Neutrophil (primary cell): ENCODE results near the gene CCDC172.

ENCODE experiments used
- H3K27ac ChIP-seq: fragments of 200-600 bp; sonication (generic); 2 replicates; pipeline ENCODE4 v1.5.1; 2016; ENCODE audit warnings: mild to moderate bottlenecking, moderate library complexity
- H3K27me3 ChIP-seq: fragments of 200-600 bp; sonication (generic); 2 replicates; pipeline ENCODE4 v1.6.0; 2016; ENCODE audit warnings: mild to moderate bottlenecking
- H3K36me3 ChIP-seq: fragments of 200-600 bp; sonication (generic); 2 replicates; pipeline ENCODE4 v1.5.1; 2017
- H3K4me1 ChIP-seq, 2 experiments: fragments of 200-600 bp in 1 of 2; sonication (generic) in 1 of 2; 1 replicate in 1 of 2; 2 replicates in 1 of 2; pipeline versions ENCODE4 v1.5.1 to v1.6.1; 2013 to 2016; ENCODE audit warnings: low read depth in 1 of 2, low read length in 1 of 2, mild to moderate bottlenecking in 1 of 2, moderate library complexity in 1 of 2; ENCODE audit not compliant: control insufficient read depth in 1 of 2, insufficient read depth in 1 of 2
- H3K4me3 ChIP-seq, 2 experiments: fragments of 200-600 bp in 1 of 2; sonication (generic) in 1 of 2; 1 replicate in 1 of 2; 2 replicates in 1 of 2; pipeline ENCODE4 v1.5.1; 2013 to 2016; ENCODE audit warnings: low read depth in 1 of 2, low read length in 1 of 2, mild to moderate bottlenecking in 1 of 2, moderate library complexity in 1 of 2
- H3K9me3 ChIP-seq: fragments of 200-600 bp; sonication (generic); 2 replicates; pipeline ENCODE4 v1.5.1; 2016
- TF ChIP-seq, protein P1 (sequence below): fragments of 200-600 bp; sonication (generic); IDR thresholded peaks from 2 replicates; pipeline ENCODE4 v1.5.1; 2016; ENCODE audit warnings: antibody characterized with exemption

The CCDC172 gene

GRCh38 chr10:116311706-116312490, 12.3 kb upstream of the CCDC172 start:
- Histone ChIP-seq H3K36me3 (no peaks in the 10 kb centered on the region), H3K27ac (no peak overlapping the region), H3K4me3 (no peak overlapping the region), H3K27me3 (no peaks in the 10 kb centered on the region), H3K9me3 (no peaks in the 10 kb centered on the region), H3K4me1 (no peaks in the 10 kb centered on the region)
- TF ChIP-seq, protein P1, sequence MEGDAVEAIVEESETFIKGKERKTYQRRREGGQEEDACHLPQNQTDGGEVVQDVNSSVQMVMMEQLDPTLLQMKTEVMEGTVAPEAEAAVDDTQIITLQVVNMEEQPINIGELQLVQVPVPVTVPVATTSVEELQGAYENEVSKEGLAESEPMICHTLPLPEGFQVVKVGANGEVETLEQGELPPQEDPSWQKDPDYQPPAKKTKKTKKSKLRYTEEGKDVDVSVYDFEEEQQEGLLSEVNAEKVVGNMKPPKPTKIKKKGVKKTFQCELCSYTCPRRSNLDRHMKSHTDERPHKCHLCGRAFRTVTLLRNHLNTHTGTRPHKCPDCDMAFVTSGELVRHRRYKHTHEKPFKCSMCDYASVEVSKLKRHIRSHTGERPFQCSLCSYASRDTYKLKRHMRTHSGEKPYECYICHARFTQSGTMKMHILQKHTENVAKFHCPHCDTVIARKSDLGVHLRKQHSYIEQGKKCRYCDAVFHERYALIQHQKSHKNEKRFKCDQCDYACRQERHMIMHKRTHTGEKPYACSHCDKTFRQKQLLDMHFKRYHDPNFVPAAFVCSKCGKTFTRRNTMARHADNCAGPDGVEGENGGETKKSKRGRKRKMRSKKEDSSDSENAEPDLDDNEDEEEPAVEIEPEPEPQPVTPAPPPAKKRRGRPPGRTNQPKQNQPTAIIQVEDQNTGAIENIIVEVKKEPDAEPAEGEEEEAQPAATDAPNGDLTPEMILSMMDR = no peak

- TF ChIP-seq, protein P1 = no peak
- Histone ChIP-seq H3K36me3 (no peaks in the 10 kb centered on the region), H3K27me3 (no peaks in the 10 kb centered on the region), H3K4me1 (no peaks in the 10 kb centered on the region), H3K4me3 (no peak overlapping the region), H3K9me3 (no peaks in the 10 kb centered on the region), H3K27ac (no peak overlapping the region)
These were observed 11.7 kb upstream of the CCDC172 start for GRCh38 chr10:116312548-116312947.

DNA sequence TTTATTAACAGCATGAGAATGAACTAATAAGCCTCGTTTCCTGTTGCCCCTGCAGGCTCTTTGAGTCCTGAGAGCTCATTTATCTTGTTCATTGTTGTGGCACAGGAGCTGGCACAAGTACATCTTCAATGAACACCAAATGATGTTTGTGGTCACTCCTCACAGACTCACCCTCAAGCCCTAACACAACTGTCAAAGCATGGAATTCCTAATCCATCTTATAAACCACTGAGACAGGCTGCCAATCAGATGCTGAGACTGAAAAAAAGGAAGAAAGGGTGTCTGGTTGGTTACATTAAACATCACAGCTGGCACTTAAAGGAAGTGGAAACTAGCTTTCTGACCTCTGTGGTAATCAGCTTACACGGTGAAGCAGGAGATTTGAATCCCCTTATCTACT, 7.7 kb upstream of the CCDC172 start:
- TF ChIP-seq, protein P1 = no peak
- Histone ChIP-seq H3K4me1 (no peaks in the 10 kb centered on the region), H3K27me3 (no peaks in the 10 kb centered on the region), H3K4me3 (no peak overlapping the region), H3K9me3 (no peaks in the 10 kb centered on the region), H3K36me3 (no peaks in the 10 kb centered on the region), H3K27ac (no peak overlapping the region)

DNA sequence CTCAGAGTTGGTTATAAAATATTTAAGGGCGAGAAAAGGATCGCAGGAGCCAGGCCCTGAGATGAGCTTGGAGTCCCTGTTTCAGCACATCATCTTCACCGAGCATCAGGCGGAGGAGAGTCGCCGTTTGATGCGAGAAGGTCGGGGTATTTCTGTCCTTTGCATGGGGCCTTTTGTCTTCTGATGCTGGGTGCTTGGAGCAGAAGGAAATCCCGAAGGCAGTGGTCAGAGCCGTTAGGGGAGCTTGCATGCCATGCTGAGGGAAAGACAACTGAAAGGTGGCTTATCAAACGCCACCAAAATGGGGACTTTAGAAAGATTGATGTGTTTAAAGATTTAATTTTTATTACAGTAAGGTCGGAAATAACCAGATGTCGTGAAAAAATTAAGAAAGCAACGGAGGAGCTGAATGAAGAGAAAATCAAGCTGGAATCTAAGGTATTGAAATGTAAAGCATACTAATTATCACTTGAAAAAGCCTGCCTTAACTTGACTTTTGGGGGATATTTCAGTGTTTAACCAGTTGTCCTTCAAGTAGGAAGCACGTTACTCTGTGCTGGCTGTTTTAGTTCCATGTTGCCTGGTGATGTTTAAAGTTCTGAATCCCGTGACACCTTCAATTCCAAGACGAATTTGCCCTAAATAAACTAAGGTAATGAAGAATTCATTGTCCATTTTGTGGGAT, 845 bp downstream of the CCDC172 start:
- Histone ChIP-seq H3K4me3 (no peak overlapping the region), H3K36me3 (no peaks in the 10 kb centered on the region), H3K27ac (no peak overlapping the region), H3K4me1 (no peaks in the 10 kb centered on the region), H3K27me3 (peaks cover 29% of the 10 kb centered on the region), H3K9me3 (no peaks in the 10 kb centered on the region)
- TF ChIP-seq, protein P1 = no peak

DNA sequence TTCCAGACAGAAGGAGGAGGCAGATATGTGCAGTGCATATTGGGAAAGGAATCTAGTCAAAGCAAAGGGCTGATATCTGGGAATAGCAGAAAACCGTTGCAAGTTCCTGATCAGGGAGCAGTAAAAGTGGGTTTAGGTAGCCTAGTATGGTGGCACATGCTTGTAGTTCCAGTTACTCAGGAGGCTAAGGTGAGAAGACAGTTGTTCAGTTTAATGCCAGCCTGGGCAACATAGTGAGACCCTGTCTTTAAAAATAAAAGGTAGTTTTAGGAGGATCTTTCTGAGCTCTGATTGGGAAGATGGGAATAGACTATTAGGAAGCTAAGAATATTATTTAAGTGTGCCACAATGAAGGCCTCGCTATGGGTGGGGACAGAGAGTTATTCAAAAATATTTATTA, 1.7 kb downstream of the CCDC172 start:
- Histone ChIP-seq H3K27ac (no peak overlapping the region), H3K27me3 (peaks cover 29% of the 10 kb centered on the region), H3K36me3 (no peaks in the 10 kb centered on the region), H3K4me1 (no peaks in the 10 kb centered on the region), H3K9me3 (no peaks in the 10 kb centered on the region), H3K4me3 (no peak overlapping the region)
- TF ChIP-seq, protein P1 = no peak
